Measurements from ENCODE around the gene FN3KRP. TPM values are rescaled to one million over a fixed set of nuclear protein-coding genes. Genes with fewer than 3 reads are reported as not detected.

The FN3KRP gene
- total RNA-seq, result 15.3 and 20.2 TPM in 2 replicates

GRCh38 chr17:82716203-82717010 lies at the start of gene FN3KRP:
Gene FN3KRP, plus strand, starts transcription at chr17:82716706. Its CDS starts 50 bp downstream, at chr17:82716756.

DNA sequence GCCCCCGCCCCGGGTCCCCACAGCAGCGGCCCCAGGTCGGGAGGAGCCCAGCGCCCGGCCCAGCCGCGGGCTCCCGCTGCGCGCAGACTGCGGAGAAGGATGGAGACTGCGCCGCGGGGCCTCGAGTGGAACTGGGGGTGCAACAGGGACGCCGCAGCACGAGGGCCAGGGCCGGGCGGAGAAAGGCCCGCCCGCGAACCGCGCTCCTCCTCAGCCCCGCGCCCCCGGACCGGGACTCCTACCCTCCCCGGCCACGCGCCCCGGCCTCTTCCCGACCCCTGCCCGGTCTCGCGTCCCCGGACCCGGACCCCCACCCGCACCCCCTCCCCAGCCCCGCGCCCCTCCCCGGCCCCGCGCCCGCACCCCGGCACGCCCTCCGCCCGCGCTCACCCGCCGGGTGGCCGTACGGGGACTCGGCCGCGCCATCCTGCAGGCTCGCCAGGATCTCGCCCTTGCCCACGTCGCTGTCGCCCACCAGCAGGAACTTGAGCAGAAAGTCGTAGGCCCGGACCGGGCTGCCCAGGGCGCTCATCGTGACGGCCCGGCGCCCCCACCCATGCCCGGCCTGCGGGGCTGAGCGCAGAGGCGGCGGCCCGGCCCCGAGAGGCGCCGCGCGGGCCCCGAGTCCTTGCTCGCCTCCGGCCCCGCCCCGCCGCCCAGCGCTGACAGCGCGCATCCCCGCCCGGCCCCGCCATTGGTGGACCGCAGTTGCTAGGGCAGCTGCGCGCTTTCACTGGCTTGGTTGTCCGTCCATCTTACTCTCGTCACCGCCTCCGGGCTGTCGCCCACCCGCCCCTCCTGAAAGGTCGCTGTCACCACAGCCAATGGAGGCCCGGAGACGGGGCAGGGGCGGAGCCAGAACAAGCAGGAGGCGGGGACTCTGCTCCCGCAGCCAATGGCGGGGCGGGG lies 18.2 kb upstream of the FN3KRP start, which contains the start of gene RAB40B:
TSS of gene RAB40B (minus strand) at position 634 of the 909 bp plus-strand sequence. CDS start at position 532, 102 bp downstream.

DNA sequence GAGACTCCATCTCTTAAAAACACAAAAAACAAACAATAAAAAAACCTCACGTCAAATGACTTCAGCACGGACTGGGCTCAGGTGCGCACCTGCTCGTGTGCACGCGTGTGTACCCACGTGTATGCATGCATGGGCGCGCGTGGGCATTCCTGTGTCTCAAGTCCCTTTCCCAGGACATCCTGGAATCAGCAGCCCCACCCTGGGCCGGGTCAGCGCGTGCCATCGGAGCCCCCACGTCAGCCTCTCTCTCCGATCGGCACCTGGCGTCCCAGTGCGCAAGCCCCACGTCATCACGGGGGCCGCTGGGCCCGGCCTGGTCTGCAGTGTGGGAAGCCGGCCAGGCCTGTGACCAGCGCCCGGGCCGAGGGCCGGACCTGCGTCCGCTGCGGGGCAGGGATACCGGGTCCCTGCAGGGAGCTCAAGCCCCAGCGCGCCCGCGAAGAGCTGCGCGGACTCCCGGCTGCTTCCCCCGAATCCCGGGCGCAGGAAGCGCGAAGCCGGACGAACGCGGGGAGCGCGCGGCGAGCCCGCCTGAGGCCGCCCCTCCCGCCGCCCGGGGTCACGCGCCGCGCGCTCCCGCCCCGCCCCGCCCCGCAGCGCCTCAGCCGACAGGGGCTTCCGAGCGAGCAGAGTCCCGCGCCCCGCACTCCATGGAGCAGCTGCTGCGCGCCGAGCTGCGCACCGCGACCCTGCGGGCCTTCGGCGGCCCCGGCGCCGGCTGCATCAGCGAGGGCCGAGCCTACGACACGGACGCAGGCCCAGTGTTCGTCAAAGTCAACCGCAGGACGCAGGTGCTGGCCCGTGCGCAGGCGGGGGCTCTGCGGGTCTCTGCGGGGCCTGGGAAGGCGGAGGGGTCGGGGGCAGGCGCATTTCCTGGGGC lies 18.7 kb downstream of the FN3KRP start, which contains the start of gene FN3K:
TSS of gene FN3K (plus strand) at position 629 of the 880 bp plus-strand sequence. CDS start at position 651, 22 bp downstream.

DNA sequence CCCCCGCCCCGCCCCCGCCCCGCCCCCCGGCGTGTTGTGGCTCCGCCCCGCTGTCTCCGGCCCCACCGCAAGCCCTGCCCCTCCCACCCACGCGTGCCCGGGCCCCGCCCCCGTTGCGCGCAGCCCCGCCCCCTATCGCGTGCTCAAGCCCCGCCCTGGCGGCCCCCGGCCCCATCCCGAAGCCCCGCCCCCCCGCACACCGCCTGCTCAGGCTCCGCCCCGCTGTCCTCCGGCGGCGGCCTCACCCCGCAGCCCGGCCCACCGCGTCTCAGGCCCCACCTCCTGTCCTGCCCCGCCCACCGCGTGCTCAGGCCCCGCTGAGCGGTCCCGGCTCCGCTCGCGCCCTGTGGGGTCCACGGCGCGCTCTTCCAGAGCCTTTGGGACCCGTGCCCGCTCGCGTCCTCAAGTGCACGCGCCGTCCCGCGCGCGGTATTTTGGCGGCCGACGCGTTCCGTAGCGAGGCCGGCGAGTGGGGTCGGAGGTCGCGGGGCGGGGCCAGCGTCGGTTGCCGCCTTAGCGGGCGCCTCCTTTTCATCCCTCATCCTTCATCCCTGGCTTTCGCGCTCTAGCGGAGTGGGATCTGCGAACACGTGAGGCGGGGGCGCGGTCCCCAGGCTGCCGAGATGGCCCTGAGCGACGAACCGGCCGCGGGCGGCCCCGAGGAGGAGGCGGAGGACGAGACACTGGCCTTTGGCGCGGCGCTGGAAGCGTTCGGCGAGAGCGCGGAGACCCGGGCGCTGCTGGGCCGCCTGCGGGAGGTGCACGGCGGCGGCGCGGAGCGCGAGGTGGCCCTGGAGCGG lies 35.3 kb downstream of the FN3KRP start, which contains the start of gene TBCD:
TSS of gene TBCD (plus strand) at position 495 of the 800 bp plus-strand sequence. CDS start at position 624, 129 bp downstream.

Other genes with a start within 250 kb of the FN3KRP start
- 21.7 and 22.1 TPM in 2 replicates for gene FOXK2, start 197.0 kb upstream of the FN3KRP start, total RNA-seq
- 51.8 and 56.5 TPM in 2 replicates for gene WDR45B, start 68.3 kb upstream of the FN3KRP start, total RNA-seq
- 5.5 and 7.5 TPM in 2 replicates for gene RAB40B, start 18.0 kb upstream of the FN3KRP start, total RNA-seq
- 3.9 and 5.3 TPM in 2 replicates for gene FN3K, start 18.9 kb downstream of the FN3KRP start, total RNA-seq
- 47.4 and 82.5 TPM in 2 replicates for gene TBCD, start 35.4 kb downstream of the FN3KRP start, total RNA-seq
- under 0.01 TPM in 2 replicates for gene ZNF750, start 123.3 kb downstream of the FN3KRP start, total RNA-seq